GM12872 (cell line): ENCODE measurements around the gene PRUNE2.

Source experiments
- CTCF ChIP-seq: IDR thresholded peaks from 3 replicates; pipeline ENCODE4 v1.5.1; 2011; ENCODE audit warnings: low read depth, mild to moderate bottlenecking, low read length, moderate library complexity; ENCODE audit not compliant: insufficient read depth

Gene PRUNE2

GRCh38 chr9:76657265-76657664 is 248.6 kb downstream of the PRUNE2 start:
- TF ChIP-seq CTCF: no peak

GRCh38 chr9:76655971-76656370 is 249.9 kb downstream of the PRUNE2 start:
- no peak for TF ChIP-seq CTCF

- TF ChIP-seq CTCF: no peak
These were observed 250.8 kb downstream of the PRUNE2 start for GRCh38 chr9:76655121-76655541.

GRCh38 chr9:76654575-76654974 is 251.3 kb downstream of the PRUNE2 start:
- TF ChIP-seq CTCF: no peak

GRCh38 chr9:76654051-76654461 is 251.9 kb downstream of the PRUNE2 start:
- TF ChIP-seq CTCF: no peak

- TF ChIP-seq CTCF: no peak
These were observed 253.0 kb downstream of the PRUNE2 start for GRCh38 chr9:76652894-76653293.

- TF ChIP-seq CTCF: no peak
These were observed 254.7 kb downstream of the PRUNE2 start for GRCh38 chr9:76651119-76651705.
